ENCODE results near the gene PTPRN2. TPM values are rescaled to one million over a fixed set of nuclear protein-coding genes. Genes with fewer than 3 reads are reported as not detected.

Gene PTPRN2
- total and polyA plus RNA-seq, 2 of the 13 experiments (the other 11 are each of a cell fraction or from before 2014, with no cell fraction given), result 2.5 to 24.2 TPM

DNA sequence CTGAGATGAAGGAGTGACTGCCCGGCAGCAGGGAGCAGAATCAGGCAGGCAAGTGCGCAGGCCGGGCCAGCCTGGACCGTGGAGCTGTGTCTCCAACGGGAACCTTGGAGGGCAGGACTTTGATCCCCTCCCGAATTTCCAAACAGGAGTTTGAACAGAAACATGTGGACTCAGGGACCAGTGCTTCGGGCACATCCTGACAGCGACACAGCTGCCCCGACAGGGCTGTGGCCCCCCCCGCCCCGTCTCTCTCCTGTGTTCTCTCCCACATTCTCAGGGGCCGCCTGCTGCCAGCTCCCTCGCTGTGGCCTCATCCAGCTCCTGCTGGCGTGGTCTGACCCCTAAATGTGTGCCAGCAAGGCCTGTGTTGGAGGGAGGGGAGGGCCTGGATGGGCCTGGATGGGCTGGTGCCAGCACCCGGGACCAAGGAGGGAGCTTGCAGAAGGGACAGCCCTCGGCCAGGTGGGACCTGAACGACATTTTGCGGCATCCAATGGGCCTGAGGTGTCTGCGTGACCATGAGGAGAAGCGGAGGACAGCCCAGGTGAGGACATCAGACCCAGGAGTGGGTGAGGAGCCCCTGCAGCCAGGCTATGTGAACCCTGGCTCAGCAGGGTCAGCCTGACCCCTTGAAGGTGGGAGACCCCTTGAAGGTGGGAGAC is 1027.9 kb downstream of the PTPRN2 start (continued):
- TF ChIP-seq DZIP1 (CRISPR knock-in tag; IDR thresholded peaks at IDR 0.05) (peak; percentile 79; the same call in 1 of the 2 replicates), ZXDC (CRISPR knock-in tag; IDR thresholded peaks at IDR 0.05) (no peak), ETV5 (CRISPR knock-in tag; IDR thresholded peaks at IDR 0.05; ENCODE audit: borderline replicate concordance) (0 out of 2 replicates have a peak, but pooled peaks have one; percentile 48), SAP130 (CRISPR knock-in tag; IDR thresholded peaks at IDR 0.05; ENCODE audit: low read depth) (0 out of 2 replicates have a peak, but pooled peaks have one; percentile 32), HNRNPH1 (optimal IDR thresholded peaks at IDR 0.05; ENCODE audit: low read depth, low read length) (no peak), ZNF660 (CRISPR knock-in tag; IDR thresholded peaks at IDR 0.05; ENCODE audit: borderline replicate concordance, low read depth) (no peak), ZFAT (CRISPR knock-in tag; conservative IDR thresholded peaks at IDR 0.05) (no peak), ZNF124 (CRISPR knock-in tag; IDR thresholded peaks at IDR 0.05) (no peak; the same call in 1 of the 2 replicates), ZBTB10 (CRISPR knock-in tag; IDR thresholded peaks at IDR 0.05; ENCODE audit: borderline replicate concordance) (no peak), IRF2 (CRISPR knock-in tag; IDR thresholded peaks at IDR 0.05) (peak; percentile 57; the same call in 1 of the 2 replicates), JDP2 (CRISPR knock-in tag; IDR thresholded peaks at IDR 0.05; ENCODE audit: borderline replicate concordance) (no peak), HOMEZ (CRISPR knock-in tag; IDR thresholded peaks at IDR 0.05; ENCODE audit: low read depth) (0 out of 2 replicates have a peak, but pooled peaks have one; percentile 15), PITX1 (CRISPR knock-in tag; IDR thresholded peaks at IDR 0.05) (peak; percentile 51; the same call in 1 of the 2 replicates), ZNF7 (CRISPR knock-in tag; IDR thresholded peaks at IDR 0.05) (no peak), CAMTA2 (CRISPR knock-in tag; IDR thresholded peaks at IDR 0.05; ENCODE audit: borderline replicate concordance) (no peak), NR2F6 (IDR thresholded peaks at IDR 0.05) (no peak), NR2F6 (CRISPR knock-in tag; IDR thresholded peaks at IDR 0.05) (0 out of 2 replicates have a peak, but pooled peaks have one; percentile 7), NFKBIZ (CRISPR knock-in tag; IDR thresholded peaks at IDR 0.05) (no peak), IRX3 (CRISPR knock-in tag; IDR thresholded peaks at IDR 0.05; ENCODE audit: borderline replicate concordance, low read depth) (no peak), CCAR2 (optimal IDR thresholded peaks at IDR 0.05; ENCODE audit: low read depth, low read length) (no peak), RFXANK (CRISPR knock-in tag; IDR thresholded peaks at IDR 0.05) (no peak)
